ENCODE data around the gene XIRP1. TPM values are rescaled to one million over a fixed set of nuclear protein-coding genes. Genes with fewer than 3 reads are reported as not detected.

The XIRP1 gene
- total RNA-seq, 2 donors from 2014 or later: not detected

- Histone ChIP-seq H3K36me3 (no peaks in the 10 kb centered on the region), H3K4me3 (no peak overlapping the region), H3K4me1 (no peaks in the 10 kb centered on the region), H3K9ac (ENCODE audit: low read depth in 2 of 2, low read length in 2 of 2) (no peak overlapping the region), H3K27ac (no peak overlapping the region), H3K9me3 (no peaks in the 10 kb centered on the region), H3K27me3 (no peaks in the 10 kb centered on the region)
- intact Hi-C loops (cut with DNase I): loop anchor here (5.0 kb wide), 1 partner anchor 74 kb away; no protein-coding TSS in a partner anchor
- no peak for DNase-seq
- no peak for TF ChIP-seq CTCF (IDR thresholded peaks at IDR 0.05)
These were observed 11.0 kb upstream of the XIRP1 start for GRCh38 chr3:39203402-39203801.

- intact Hi-C loops (cut with DNase I): loop anchor here (5.0 kb wide), 1 partner anchor 75 kb away; no protein-coding TSS in a partner anchor
These were observed 9.7 kb upstream of the XIRP1 start for GRCh38 chr3:39202094-39202493.

DNA sequence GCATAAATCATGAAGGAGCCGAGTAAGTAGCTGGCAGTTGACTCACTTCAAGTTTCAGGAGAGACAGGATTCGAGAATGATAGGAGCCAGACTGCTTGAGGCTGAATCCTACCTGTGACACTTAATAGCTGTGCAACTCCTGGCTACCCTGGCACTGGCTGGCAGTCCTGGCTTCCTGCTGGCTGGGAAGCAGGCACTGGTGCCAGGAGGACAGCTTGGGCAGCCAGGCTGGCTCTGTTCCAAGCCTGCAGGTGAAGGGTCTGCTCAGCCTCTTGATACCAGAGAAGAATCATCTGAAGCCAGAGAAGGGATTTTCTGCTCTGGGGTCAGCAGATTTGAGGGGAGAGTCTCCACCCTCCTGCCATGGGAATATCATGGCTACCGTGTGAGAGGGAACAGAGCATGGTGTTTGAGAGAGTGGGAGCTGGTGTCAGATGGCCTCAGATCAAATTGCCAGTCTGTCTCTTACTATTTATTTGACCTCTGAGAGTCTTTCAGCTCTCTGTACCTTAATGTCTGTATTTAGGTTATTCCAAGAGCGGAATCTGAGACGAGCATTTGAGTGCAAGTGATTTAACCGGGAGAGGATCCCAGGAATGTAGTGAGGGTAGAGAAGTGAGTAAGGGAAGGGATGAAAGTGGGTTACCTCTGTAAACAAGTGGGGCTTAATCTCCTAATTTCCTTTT lies 4.4 kb upstream of the XIRP1 start:
- H3K27me3 ChIP-seq: no peaks in the 10 kb centered on the region
- no peaks in the 10 kb centered on the region for H3K9me3 ChIP-seq
- no peaks in the 10 kb centered on the region for H3K36me3 ChIP-seq
- H3K9ac ChIP-seq (ENCODE audit: low read depth in 2 of 2, low read length in 2 of 2): no peak overlapping the region
- DNase-seq: no peak
- no peaks in the 10 kb centered on the region for H3K4me1 ChIP-seq
- TF ChIP-seq CTCF (IDR thresholded peaks at IDR 0.05): no peak
- no peak overlapping the region for H3K27ac ChIP-seq
- no peak overlapping the region for H3K4me3 ChIP-seq
- intact Hi-C loops (cut with DNase I): no loop called here

More at GRCh38 chr3:39202094-39202493, 9.7 kb upstream of the XIRP1 start:
- no peak for TF ChIP-seq CTCF (IDR thresholded peaks at IDR 0.05)
- peak; percentile 10 for DNase-seq
- Histone ChIP-seq H3K9ac (ENCODE audit: low read depth in 2 of 2, low read length in 2 of 2) (no peak overlapping the region), H3K36me3 (no peaks in the 10 kb centered on the region), H3K4me1 (no peaks in the 10 kb centered on the region), H3K4me3 (no peak overlapping the region), H3K27ac (no peak overlapping the region), H3K27me3 (no peaks in the 10 kb centered on the region), H3K9me3 (no peaks in the 10 kb centered on the region)

DNA sequence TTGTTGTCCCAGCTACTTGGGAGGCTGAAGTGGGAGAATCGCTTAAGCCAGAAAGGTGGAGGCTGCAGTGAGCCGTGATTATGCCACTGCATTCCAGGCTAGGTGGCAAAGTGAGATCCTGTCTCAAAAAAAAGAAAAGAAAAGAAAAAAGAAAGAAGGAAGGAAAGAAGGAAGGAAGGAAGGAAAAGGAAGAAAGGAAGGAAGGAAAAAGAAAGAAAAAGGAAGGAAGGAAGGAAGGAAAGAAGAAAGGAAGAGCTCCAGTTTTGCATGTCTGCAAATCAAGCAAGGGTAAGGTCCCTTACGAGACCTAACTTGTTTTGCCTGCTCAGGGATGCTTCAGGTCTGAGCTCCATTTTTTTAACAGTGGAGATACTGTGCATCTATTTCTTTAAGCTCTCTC lies 3.6 kb upstream of the XIRP1 start:
- H3K36me3 ChIP-seq: no peaks in the 10 kb centered on the region
- no peak for TF ChIP-seq CTCF (IDR thresholded peaks at IDR 0.05)
- H3K4me3 ChIP-seq: no peak overlapping the region
- intact Hi-C loops (cut with DNase I): no loop called here
- no peaks in the 10 kb centered on the region for H3K4me1 ChIP-seq
- no peak for DNase-seq
- no peak overlapping the region for H3K9ac ChIP-seq (ENCODE audit: low read depth in 2 of 2, low read length in 2 of 2)
- H3K27ac ChIP-seq: no peak overlapping the region
- no peaks in the 10 kb centered on the region for H3K27me3 ChIP-seq
- H3K9me3 ChIP-seq: no peaks in the 10 kb centered on the region

DNA sequence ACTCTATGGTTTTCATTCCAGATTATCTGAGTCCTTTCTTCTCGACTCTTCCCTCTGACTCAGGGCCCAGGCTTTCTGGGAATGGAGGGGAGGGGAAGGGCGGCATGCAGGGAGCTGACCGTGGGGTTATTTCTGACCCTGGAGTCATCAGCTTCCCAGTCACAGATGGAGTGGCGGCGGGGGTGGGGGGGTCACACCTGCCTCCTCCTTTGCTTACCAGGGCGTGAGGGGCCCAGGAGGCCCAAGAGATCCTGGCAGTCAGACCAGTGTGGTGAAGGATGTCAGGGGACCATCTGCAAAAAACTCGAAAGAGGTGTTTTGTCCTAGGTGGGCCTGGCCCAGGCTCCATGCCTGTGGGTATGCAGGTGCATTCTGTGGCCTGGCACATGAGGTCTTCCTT lies 996 bp upstream of the XIRP1 start:
- no peak overlapping the region for H3K27ac ChIP-seq
- intact Hi-C loops (cut with DNase I): no loop called here
- H3K4me3 ChIP-seq: no peak overlapping the region
- H3K27me3 ChIP-seq: no peaks in the 10 kb centered on the region
- H3K36me3 ChIP-seq: no peaks in the 10 kb centered on the region
- no peak overlapping the region for H3K9ac ChIP-seq (ENCODE audit: low read depth in 2 of 2, low read length in 2 of 2)
- no peak for DNase-seq
- no peak for TF ChIP-seq CTCF (IDR thresholded peaks at IDR 0.05)
- no peaks in the 10 kb centered on the region for H3K4me1 ChIP-seq
- H3K9me3 ChIP-seq: no peaks in the 10 kb centered on the region

All from colonic mucosa (tissue), 4 donors.